GM19351 (cell line): ENCODE results near the gene MTUS2.
"Not testable (repeated sequence)": the region's sequence is repeated elsewhere in the genome, so short reads cannot be mapped to it uniquely, and the experiment has no call there.

Source experiments
- ATAC-seq: cut with Tn5 transposase; IDR thresholded peaks from one replicate; pipeline ENCODE4 v1.9.1; 2021; ENCODE audit warnings: mild to moderate bottlenecking, moderate library complexity; ENCODE audit not compliant: unreplicated experiment

The MTUS2 gene

GRCh38 chr13:29210676-29211075, 390.5 kb downstream of the MTUS2 start:
- ATAC-seq: no peak

GRCh38 chr13:29211162-29211561, 391.0 kb downstream of the MTUS2 start:
- not testable (repeated sequence) for ATAC-seq

- ATAC-seq: no peak
These were observed 402.3 kb downstream of the MTUS2 start for GRCh38 chr13:29222458-29222857.

- ATAC-seq: no peak
These were observed 404.1 kb downstream of the MTUS2 start for GRCh38 chr13:29224206-29224605.

- no peak for ATAC-seq
These were observed 407.4 kb downstream of the MTUS2 start for GRCh38 chr13:29227576-29227975.

- ATAC-seq: no peak
These were observed 410.2 kb downstream of the MTUS2 start for GRCh38 chr13:29230299-29230845.

- ATAC-seq: no peak
These were observed 419.8 kb downstream of the MTUS2 start for GRCh38 chr13:29239653-29240525.

GRCh38 chr13:29254626-29255370, 434.7 kb downstream of the MTUS2 start:
- no peak for ATAC-seq

- no peak for ATAC-seq
These were observed 435.4 kb downstream of the MTUS2 start for GRCh38 chr13:29255567-29255966.

- no peak for ATAC-seq
These were observed 440.5 kb downstream of the MTUS2 start for GRCh38 chr13:29260684-29261083.

GRCh38 chr13:29266261-29266660, 446.1 kb downstream of the MTUS2 start:
- ATAC-seq: no peak

GRCh38 chr13:29266756-29267733, 446.9 kb downstream of the MTUS2 start:
- ATAC-seq: no peak

GRCh38 chr13:29270271-29270985, 450.3 kb downstream of the MTUS2 start:
- ATAC-seq: no peak

- no peak for ATAC-seq
These were observed 451.5 kb downstream of the MTUS2 start for GRCh38 chr13:29271606-29272005.

GRCh38 chr13:29279356-29280254, 459.5 kb downstream of the MTUS2 start:
- no peak for ATAC-seq

GRCh38 chr13:29281932-29282495, 461.9 kb downstream of the MTUS2 start:
- ATAC-seq: no peak

- ATAC-seq: no peak
These were observed 464.6 kb downstream of the MTUS2 start for GRCh38 chr13:29284726-29285125.

GRCh38 chr13:29287237-29287636, 467.1 kb downstream of the MTUS2 start:
- ATAC-seq: no peak

- no peak for ATAC-seq
These were observed 471.9 kb downstream of the MTUS2 start for GRCh38 chr13:29292045-29292444.
